Choroid plexus epithelial cell (primary cell): ENCODE results near the gene RASGRP3.
A peak's percentile ranks its signal among the peaks of the same experiment; 100 is the strongest.

Source experiments
- DNase-seq: peaks from one replicate; pipeline ENCODE4 v3.0.0-alpha.2; 2010; ENCODE audit warnings: low read depth
- H3K4me3 ChIP-seq: 2 replicates; pipeline ENCODE4 v1.5.1; 2011; ENCODE audit warnings: low read depth, mild to moderate bottlenecking, control low read depth, low read length, moderate library complexity
- TF ChIP-seq, protein P1 (sequence below): conservative IDR thresholded peaks from 2 replicates; pipeline ENCODE4 v1.5.1; 2011; ENCODE audit warnings: low read depth, mild to moderate bottlenecking, control low read depth, inconsistent platforms, low read length, moderate library complexity

Gene RASGRP3, protein sequence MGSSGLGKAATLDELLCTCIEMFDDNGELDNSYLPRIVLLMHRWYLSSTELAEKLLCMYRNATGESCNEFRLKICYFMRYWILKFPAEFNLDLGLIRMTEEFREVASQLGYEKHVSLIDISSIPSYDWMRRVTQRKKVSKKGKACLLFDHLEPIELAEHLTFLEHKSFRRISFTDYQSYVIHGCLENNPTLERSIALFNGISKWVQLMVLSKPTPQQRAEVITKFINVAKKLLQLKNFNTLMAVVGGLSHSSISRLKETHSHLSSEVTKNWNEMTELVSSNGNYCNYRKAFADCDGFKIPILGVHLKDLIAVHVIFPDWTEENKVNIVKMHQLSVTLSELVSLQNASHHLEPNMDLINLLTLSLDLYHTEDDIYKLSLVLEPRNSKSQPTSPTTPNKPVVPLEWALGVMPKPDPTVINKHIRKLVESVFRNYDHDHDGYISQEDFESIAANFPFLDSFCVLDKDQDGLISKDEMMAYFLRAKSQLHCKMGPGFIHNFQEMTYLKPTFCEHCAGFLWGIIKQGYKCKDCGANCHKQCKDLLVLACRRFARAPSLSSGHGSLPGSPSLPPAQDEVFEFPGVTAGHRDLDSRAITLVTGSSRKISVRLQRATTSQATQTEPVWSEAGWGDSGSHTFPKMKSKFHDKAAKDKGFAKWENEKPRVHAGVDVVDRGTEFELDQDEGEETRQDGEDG

DNA sequence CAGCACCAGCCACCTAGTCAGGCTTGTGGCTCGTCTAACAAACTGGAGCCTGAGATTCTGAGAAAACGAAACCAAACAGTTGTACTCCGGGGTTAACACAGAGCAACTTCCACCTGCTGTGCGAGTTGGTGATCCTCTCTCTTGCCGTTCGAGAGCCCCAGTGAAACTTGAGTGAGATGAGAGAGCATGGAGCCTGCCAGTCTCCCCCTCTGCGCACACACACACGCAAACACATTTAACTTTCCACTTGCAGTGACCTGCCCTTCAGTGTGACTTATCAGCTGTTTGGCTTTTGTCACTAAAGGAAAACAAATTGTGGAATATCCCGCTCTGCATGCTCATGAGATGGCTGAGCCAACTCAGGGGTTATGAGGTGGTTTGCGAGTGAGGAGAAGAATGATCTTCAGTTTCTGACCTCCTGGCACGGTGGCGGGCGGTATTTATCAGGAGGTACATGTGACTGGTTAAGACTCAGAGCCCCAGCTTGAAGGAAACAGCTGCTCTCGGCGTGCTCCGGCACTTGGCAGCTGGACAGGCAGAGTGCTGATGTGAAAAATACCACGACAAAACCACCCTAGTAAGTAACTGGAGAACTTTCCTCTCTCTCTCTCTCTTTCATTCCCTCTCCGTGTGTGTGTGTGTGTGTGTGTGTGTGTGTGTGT is at the start of gene RASGRP3:
Gene RASGRP3, plus strand, starts transcription at position 519 of the 662 bp plus-strand sequence. CDS start 38,488 bp downstream, outside the sequence.
- TF ChIP-seq, protein P1, sequence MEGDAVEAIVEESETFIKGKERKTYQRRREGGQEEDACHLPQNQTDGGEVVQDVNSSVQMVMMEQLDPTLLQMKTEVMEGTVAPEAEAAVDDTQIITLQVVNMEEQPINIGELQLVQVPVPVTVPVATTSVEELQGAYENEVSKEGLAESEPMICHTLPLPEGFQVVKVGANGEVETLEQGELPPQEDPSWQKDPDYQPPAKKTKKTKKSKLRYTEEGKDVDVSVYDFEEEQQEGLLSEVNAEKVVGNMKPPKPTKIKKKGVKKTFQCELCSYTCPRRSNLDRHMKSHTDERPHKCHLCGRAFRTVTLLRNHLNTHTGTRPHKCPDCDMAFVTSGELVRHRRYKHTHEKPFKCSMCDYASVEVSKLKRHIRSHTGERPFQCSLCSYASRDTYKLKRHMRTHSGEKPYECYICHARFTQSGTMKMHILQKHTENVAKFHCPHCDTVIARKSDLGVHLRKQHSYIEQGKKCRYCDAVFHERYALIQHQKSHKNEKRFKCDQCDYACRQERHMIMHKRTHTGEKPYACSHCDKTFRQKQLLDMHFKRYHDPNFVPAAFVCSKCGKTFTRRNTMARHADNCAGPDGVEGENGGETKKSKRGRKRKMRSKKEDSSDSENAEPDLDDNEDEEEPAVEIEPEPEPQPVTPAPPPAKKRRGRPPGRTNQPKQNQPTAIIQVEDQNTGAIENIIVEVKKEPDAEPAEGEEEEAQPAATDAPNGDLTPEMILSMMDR: no peak
- DNase-seq: peak; percentile 99

DNA sequence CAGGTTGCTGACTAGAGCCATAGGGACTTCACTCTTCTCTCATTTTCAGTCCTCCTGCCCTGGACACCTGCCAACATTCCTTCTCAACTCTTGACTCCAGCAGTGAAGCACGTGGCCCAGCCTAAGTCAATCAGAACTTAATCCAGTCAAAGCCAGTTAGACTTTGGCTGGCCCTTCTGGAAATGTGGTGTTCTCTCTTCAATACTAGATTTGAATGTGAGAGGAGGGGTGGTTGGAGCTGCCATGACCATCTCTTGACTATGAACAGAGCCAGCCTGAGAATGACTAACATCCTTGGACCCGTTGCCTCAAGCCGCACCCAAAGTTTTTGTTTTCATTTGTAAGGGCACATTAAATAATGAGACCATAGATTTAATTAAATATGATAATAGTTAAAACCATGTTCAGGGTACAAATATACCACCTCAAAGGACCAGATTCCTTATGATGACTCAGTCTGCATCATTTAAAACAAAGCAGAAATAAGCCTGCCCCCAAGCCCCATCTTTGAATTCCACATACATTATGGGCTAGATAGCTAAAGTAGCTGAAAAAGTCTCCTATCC is 49.7 kb upstream of the RASGRP3 start:
- peak; percentile 96 for DNase-seq
- TF ChIP-seq, protein P1: no peak
- no peak overlapping the region for H3K4me3 ChIP-seq

More for the DNA sequence above, at the start of gene RASGRP3:
- peak within 1 kb of the TSS; percentile 62 for H3K4me3 ChIP-seq

DNA sequence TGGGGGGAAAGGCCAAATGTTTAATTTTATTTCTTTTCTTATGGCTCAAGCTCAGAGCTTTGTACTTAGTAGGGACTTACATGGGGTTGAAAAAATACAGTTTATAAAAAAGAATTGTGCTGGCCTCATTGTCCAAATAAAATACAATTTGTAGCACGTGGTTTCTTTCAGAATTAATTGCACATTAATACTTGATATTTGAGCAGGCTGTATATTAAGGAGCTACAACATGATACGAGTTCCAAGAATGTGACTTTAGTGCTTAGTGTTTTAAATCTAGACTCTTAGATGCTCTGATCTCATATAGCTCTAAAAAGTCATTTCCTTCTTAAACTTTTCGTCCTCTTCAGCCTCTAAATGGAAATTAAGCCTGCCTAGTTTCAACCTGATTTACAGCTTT is 46.4 kb upstream of the RASGRP3 start:
- TF ChIP-seq, protein P1: no peak
- no peak for DNase-seq
- no peak overlapping the region for H3K4me3 ChIP-seq

DNA sequence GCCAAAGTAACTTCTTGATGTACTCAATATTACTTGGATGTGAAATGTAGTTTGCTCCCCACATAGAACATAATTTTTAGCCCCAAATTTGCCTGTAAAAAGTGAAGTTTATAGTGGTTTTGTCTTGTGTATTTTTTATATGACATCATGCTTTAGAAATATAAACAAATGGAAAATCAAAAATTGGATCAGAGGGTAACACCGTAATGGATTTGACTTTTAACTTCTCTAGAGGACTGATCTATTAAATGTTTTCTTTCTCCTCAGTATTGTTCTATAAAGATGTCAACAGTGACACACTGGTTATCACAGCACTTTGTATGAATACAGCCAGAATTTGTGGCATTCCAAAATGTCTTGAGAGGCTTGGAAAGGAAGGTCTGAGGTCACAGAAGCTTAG is 45.6 kb upstream of the RASGRP3 start:
- H3K4me3 ChIP-seq: no peak overlapping the region
- TF ChIP-seq, protein P1: no peak
- no peak for DNase-seq

DNA sequence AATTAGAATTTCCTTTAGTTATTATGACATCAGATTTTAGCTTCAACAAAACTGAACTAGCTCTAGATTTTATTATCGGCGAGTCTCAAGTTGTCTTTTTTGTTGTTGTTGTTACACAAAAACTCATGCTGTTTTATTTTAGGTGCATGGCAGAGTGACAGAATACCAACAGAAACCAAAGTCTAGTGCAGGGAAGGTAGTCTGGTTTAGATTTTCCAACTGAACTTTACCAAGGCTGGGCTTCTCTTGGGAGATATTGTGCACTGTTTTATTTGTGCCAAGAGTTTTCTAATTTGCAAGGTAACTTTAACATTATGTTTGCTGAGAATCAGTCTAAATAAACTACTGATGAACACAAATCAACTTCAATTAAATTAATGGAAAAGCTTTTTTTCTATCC is 43.6 kb upstream of the RASGRP3 start:
- H3K4me3 ChIP-seq: no peak overlapping the region
- TF ChIP-seq, protein P1: no peak
- no peak for DNase-seq

DNA sequence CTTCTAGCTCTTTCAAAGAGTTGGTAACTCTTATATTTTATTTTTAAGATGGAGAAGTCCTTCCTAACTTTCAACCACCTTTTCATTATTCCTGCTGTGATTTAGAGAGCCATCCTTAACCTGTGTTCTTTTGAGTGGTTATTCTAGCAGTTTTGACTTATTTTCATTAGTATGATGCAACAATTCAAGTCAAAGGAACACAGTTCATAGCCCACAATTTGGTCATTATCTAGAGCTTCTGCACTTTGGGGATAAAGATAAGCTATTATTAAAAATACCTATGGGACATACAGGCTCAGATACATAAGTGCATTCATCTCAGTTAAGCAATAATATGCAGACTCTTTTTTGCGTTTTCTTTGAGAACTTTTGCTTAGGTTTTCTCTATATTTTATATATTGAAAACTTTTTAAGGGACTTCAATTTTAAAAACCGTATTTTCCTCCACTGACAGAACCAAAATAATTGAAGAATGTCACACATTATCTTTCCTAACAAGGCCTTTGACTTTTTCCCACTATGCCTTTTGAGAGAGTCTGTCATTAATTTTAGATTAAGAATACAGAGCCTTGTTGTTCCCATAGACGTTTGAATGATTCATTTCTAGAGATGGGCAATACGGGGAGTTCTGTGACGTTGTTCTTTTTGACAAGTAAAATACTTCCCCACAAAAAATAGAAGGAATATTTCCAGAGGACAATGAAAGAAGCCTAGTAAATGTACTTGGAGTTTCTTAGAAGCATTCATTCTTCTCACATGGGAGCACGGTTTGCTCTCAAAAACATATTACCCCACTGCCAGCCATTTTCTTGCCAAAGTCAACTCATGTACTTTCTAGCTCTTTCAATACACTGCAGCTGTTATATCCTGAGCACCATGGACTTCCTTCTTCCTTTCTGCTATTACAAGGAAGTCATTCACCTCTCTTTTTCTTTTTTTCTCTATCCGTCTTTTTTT is 42.9 kb upstream of the RASGRP3 start:
- no peak for DNase-seq
- TF ChIP-seq, protein P1: no peak
- H3K4me3 ChIP-seq: no peak overlapping the region
